GM21381 (cell line): Measurements from ENCODE around the gene MAF.

ENCODE experiments used
- ATAC-seq: cut with Tn5 transposase; IDR thresholded peaks from one replicate; pipeline ENCODE4 v1.9.1; 2021; ENCODE audit warnings: mild to moderate bottlenecking, moderate library complexity; ENCODE audit not compliant: unreplicated experiment

Gene MAF

DNA sequence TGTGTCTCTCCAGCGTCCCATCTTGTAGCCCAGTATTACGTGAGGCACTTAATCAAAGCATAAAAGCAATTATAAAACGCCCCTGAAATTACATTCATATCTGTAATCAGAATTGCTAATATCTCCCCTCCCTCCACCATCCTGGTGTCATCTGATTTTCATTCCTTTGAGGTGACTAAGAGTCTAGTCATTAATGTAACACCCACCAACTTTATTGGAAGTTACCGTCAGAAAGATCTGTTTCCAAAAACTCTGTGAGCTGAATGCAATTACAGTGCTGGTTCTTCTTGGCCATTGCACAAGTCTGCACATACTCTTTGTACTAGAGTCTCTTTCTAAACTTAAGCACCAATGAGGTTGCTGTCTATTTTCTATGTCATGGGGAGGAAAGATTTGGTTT lies 12.5 kb upstream of the MAF start:
- no peak for ATAC-seq

GRCh38 chr16:79612207-79612606 lies 11.7 kb upstream of the MAF start:
- no peak for ATAC-seq

DNA sequence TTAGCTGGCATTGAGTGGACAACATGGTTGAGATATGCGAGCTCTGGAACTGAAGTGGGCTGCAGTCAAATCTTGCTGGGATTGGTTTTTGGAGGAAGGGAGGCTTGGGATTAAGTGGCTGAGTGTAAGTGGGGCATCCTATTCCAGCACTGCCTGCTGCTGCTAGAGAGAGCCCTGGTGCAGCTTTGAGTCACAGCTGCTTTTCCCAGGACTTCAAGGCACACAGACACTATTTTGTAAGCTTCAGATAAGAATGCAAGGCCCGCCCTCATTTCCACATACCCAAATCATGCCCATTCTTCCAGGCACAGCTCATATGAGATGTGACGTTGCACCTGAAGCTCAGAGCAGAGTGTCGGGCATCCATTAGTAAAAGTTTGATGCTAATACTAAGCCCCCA lies 10.2 kb upstream of the MAF start:
- no peak for ATAC-seq

GRCh38 chr16:79609861-79610260 lies 9.3 kb upstream of the MAF start:
- no peak for ATAC-seq

DNA sequence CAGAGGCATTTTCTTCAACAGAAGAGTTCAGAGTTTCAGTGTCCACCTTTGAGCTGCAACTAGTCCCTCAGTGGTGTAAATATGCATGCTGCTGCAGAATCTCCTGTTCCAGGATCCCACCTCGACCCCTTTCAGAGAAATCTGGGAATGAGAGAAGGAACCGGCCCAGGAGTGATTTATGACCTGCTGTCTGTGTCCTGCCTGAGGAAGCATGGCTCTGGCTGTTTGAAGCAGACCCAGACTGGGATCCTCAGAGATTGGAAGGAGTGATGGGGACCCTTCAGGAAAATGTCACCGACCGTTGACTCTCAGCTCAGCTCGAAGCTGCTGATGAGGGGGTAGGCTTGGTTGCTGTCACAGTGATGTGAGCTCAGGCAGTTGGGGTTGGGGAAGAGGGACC lies 8.4 kb upstream of the MAF start:
- ATAC-seq: no peak

DNA sequence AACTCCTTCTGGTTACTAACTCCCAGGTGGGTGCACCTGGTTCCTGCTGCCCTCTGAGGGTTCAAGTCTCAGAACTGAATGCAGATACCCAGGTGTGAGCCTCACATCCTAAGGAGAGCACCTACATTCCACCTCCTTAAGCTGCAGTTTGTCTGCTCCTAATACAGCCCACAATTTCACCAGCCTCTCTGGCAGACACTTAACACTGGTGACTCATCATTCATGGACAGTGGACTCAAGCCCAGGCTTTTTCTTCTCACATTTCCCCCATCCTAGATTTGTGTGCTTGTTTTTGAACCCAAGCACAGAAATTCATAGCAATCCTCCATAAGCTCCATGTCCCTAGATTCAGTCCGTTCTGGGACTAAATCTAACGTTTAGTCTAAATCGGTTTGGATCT lies 7.0 kb upstream of the MAF start:
- ATAC-seq: no peak

GRCh38 chr16:79605999-79606398 lies 5.5 kb upstream of the MAF start:
- peak; percentile 68 for ATAC-seq

GRCh38 chr16:79603055-79603454 lies 2.5 kb upstream of the MAF start:
- no peak for ATAC-seq

GRCh38 chr16:79602628-79603014 lies 2.1 kb upstream of the MAF start:
- no peak for ATAC-seq

DNA sequence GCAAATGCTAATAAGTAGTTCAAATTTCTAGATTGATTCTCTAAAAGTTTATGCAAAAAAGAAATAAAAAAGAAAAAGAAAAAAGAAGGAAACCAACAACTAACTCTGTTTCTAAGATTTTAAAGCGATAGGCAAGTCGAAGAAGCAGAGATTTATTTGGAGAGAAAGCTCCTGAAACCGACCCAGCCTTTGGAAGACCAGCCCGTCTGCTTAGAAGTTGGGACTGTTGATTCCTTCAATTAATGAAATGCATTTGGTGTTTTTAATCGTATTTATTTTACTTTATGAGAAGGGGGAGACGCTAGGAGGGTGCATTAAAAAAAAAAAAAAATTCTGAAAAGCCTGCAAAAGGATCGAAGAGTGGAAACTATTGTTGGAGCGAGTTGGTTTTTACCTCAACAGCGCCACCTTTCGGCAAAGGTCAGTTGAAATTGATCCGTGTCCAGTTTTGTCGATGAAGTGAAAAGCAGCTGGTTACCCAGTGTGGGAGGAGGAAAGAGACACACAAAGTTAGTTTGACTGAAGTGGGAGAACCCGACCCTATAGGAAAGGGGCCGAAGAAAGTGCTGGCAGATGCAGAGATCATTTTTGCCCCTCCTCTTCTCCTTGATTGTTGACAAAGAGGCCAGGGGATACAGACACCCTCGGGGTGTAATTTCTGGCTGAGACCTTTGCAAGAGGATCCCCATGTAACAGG lies 1.5 kb upstream of the MAF start:
- ATAC-seq: no peak

GRCh38 chr16:79601092-79601930 lies 774 bp upstream of the MAF start:
- ATAC-seq: no peak

DNA sequence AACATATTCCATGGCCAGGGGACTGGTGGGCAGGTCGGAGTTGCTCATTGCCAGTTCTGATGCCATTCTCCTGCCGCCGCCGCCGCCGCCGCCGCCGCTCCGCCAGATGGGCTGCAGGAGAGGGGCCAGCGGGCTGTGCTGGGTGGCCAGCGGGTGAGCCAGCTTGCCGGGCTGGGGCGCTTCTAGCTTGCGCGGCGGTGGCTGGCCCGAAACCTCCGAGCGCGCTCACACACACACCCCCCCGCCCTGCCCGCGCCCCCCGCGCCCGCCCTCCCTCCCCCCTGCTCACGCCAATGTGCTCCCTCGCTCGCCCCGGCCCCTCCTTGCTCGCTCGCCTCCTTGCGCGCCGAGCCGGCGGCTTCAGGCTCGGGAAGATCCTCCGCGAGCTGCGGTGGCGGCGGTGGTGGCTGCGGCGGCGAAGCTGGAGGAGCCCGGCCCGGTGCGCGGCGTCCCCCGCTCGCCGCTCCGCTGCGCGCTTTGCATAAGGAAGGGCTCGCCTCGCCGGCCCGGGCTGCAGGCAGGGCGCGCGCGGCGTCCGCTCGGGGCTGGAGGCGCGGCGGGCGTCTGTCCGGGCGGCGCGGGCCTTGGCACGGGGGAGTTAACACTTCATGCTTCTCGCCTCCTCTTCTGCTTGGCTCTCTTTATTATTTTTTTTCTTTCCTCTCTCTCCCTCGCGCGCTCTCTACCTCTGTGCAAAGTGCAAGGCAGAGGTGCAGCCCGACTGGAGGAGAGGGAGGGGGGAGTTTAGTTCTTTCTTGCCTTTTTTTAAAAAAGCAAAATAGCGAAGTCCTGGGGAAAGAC lies 500 bp downstream of the MAF start:
- ATAC-seq: no peak

DNA sequence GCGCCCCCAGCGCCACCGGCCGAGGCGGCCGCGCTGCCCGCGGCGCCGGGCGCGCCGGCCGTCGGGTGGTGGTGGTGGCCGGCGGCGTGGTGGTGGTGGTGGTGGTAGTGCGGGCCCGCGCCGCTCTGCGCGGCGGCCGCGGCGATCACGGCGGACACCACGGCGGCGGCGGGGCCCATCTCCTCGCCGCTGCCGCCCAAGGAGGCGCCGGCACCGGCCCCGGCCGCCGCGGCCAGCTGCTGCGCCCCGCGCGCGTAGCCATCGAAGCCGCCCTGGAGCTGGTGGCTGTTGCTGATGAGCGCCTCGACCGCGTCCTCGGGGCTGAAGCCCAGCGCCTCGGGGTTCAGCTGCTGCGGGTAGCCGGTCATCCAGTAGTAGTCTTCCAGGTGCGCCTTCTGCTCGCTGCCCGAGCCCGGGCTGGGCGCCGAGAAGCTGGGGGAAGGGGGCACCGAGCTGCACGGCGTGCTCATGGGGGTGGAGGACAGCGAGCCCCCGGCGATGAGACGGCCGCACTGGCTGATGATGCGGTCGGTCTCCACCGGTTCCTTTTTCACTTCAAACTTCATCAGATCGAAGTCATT lies 1.2 kb downstream of the MAF start:
- no peak for ATAC-seq

GRCh38 chr16:79598348-79599181 lies 2.0 kb downstream of the MAF start:
- ATAC-seq: no peak

DNA sequence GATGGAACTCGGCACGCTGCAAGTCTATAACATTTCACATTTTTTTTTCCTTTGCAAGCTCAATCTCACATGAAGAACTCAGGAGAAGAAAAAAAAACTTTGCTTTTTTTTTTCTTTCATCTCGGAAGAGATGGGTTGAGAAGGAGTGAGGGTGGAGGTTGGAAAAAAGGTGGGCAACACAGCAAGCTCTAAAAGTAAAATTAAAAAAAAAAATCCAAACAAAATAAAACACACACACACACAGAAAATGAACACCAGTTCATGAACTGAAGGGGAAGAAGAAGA lies 2.5 kb downstream of the MAF start:
- no peak for ATAC-seq

- no peak for ATAC-seq
Observed at GRCh38 chr16:79597277-79598062, 3.1 kb downstream of the MAF start.

DNA sequence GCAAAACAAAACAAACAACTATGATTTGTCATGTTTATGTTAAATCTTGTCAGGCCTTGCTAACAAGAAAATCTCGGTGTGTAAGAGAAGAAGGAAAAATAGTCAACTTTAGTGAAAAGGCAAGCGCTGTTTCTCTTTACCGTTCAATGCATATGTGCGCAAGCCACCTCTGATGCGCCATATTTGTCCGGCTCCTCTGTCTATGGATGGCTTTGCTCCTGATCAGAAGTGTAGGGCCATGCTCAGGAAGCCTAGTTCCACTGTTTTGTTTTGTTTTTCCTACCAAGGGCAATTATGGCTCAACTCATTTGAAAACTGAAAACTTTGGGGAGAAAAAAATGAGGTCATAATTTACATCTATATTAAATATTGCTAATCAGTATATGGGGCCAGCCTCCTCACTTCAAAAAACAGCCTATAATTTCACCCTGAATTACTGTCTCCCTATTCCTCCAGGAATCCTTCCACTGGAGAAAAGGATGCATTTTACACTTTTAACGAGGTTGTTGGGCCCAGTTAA lies 4.5 kb downstream of the MAF start:
- no peak for ATAC-seq

DNA sequence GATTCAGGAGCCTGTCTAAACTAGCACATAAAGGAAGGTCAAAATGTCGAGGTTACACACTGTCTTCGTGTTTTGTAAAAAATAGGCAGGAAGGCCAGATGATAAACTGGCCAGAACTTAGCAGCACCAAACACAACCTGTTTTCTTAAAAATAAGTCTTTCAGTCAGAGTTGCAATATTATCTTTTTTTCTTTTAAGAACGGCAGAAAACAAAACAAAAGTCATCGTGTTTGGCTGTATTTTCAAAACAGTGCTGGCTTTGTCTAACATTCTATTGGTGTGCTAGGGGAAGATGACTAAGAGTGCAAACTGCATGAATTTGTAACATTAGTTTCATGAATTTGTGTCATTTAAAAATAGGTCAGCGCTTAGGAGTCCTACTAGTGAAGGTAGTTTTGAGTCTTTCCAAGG lies 5.3 kb downstream of the MAF start:
- no peak for ATAC-seq

- ATAC-seq: no peak
Observed at GRCh38 chr16:79593754-79594153, 6.8 kb downstream of the MAF start.

DNA sequence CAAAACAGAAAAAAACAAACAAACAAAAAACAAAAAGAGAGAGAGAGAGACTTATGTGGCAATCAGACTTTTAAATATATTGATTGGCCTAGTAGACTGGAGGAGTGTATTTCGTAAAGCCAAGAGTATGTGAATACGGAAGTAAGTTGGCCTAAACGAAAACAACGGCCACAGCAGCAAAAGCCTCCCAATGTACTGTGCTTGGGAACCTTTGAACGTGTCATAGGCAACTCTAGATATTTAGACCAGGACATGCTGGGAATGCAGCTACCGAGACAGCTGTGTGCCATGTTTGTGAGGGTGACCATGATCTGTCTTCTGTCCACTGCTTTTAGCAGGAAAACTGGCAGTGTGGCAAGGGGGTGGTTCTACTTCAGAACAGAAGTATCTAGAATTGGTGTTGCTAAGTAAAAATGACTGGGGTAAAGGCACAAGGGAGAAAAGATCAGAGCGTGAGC lies 7.4 kb downstream of the MAF start:
- ATAC-seq: no peak
